Stimulated activated CD8-positive, alpha-beta memory T cell treated with anti-CD3 and anti-CD28 coated beads, Interleukin-15, amount 100 ng/mL, for 48 hours (primary cell): ENCODE data around the gene BTRC.

Experiments used
- DNase-seq, 2 donors: peaks; one replicate each; pipeline ENCODE4 v3.0.0-alpha.2; 2020; ENCODE audit warnings: low read depth in 2 of 2

The BTRC gene

GRCh38 chr10:101444058-101444898 lies 90.3 kb downstream of the BTRC start:
- DNase-seq = no peak

GRCh38 chr10:101446071-101446470 lies 92.1 kb downstream of the BTRC start:
- no peak for DNase-seq

- DNase-seq = no peak
Observed at GRCh38 chr10:101446947-101447346, 93.0 kb downstream of the BTRC start.

- no peak for DNase-seq
Observed at GRCh38 chr10:101447477-101447876, 93.5 kb downstream of the BTRC start.

GRCh38 chr10:101450277-101451080 lies 96.5 kb downstream of the BTRC start:
- no peak for DNase-seq

- DNase-seq = no peak
Observed at GRCh38 chr10:101451261-101451660, 97.3 kb downstream of the BTRC start.

GRCh38 chr10:101451667-101452069 lies 97.7 kb downstream of the BTRC start:
- DNase-seq = no peak

GRCh38 chr10:101452176-101452575 lies 98.2 kb downstream of the BTRC start:
- DNase-seq = no peak

- no peak for DNase-seq
Observed at GRCh38 chr10:101452593-101452992, 98.6 kb downstream of the BTRC start.

GRCh38 chr10:101453318-101453717 lies 99.4 kb downstream of the BTRC start:
- DNase-seq = no peak

GRCh38 chr10:101453791-101454718 lies 100.1 kb downstream of the BTRC start:
- no peak for DNase-seq

GRCh38 chr10:101458869-101459268 lies 104.9 kb downstream of the BTRC start:
- no peak for DNase-seq

GRCh38 chr10:101464082-101464481 lies 110.1 kb downstream of the BTRC start:
- no peak for DNase-seq

GRCh38 chr10:101464599-101464998 lies 110.6 kb downstream of the BTRC start:
- DNase-seq = no peak

GRCh38 chr10:101466016-101466912 lies 112.3 kb downstream of the BTRC start:
- DNase-seq = no peak

GRCh38 chr10:101467286-101467770 lies 113.4 kb downstream of the BTRC start:
- DNase-seq = peak in 1 of 2 donors; percentile 8

- DNase-seq = no peak
Observed at GRCh38 chr10:101468159-101468558, 114.2 kb downstream of the BTRC start.

- no peak for DNase-seq
Observed at GRCh38 chr10:101476383-101476782, 122.4 kb downstream of the BTRC start.

- no peak for DNase-seq
Observed at GRCh38 chr10:101478956-101479355, 125.0 kb downstream of the BTRC start.

- DNase-seq = no peak
Observed at GRCh38 chr10:101481256-101481655, 127.3 kb downstream of the BTRC start.

GRCh38 chr10:101482568-101482967 lies 128.6 kb downstream of the BTRC start:
- DNase-seq = no peak
